H9 (cell line): ENCODE results near the gene SEMA4C. TPM values are rescaled to one million over a fixed set of nuclear protein-coding genes. Genes with fewer than 3 reads are reported as not detected.
A peak's percentile ranks its signal among the peaks of the same experiment; 100 is the strongest.

Experiments
- DNase-seq: peaks from one replicate; pipeline ENCODE4 v3.0.0-alpha.2; 2017
- H2AFZ ChIP-seq: one replicate; pipeline ENCODE4 v1.6.1; 2013; ENCODE audit warnings: mild to moderate bottlenecking, low read length, control low read depth, moderate library complexity
- H2AK5ac ChIP-seq: 2 replicates; pipeline ENCODE4 v1.6.1; 2013; ENCODE audit warnings: low read length, control low read depth, mixed read lengths; ENCODE audit not compliant: insufficient read length
- H2BK120ac ChIP-seq: one replicate; pipeline ENCODE4 v1.6.1; 2013; ENCODE audit warnings: low read depth, mild to moderate bottlenecking, low read length, control low read depth, inconsistent platforms; ENCODE audit not compliant: poor library complexity, severe bottlenecking
- H2BK12ac ChIP-seq: 2 replicates; pipeline ENCODE4 v1.6.1; 2013; ENCODE audit warnings: low read length, control low read depth, mixed read lengths, low read depth; ENCODE audit not compliant: insufficient read length
- H2BK15ac ChIP-seq: 2 replicates; pipeline ENCODE4 v1.6.1; 2013; ENCODE audit warnings: low read depth, low read length, control low read depth
- H2BK20ac ChIP-seq: one replicate; pipeline ENCODE4 v1.6.1; 2013; ENCODE audit warnings: low read depth, mild to moderate bottlenecking, low read length, control low read depth, inconsistent platforms; ENCODE audit not compliant: poor library complexity, severe bottlenecking
- H2BK5ac ChIP-seq: 2 replicates; pipeline ENCODE4 v1.6.1; 2013; ENCODE audit warnings: low read length, control low read depth, mixed read lengths; ENCODE audit not compliant: insufficient read length
- H3K14ac ChIP-seq: 2 replicates; pipeline ENCODE4 v1.6.1; 2013; ENCODE audit warnings: low read length, control low read depth; ENCODE audit not compliant: insufficient read depth
- H3K18ac ChIP-seq: 2 replicates; pipeline ENCODE4 v1.6.1; 2013; ENCODE audit warnings: low read depth, mild to moderate bottlenecking, mixed read lengths, low read length, control low read depth; ENCODE audit not compliant: insufficient read length
- H3K23ac ChIP-seq: 2 replicates; pipeline ENCODE4 v1.6.1; 2013; ENCODE audit warnings: low read length, control low read depth, mixed read lengths, low read depth; ENCODE audit not compliant: insufficient read length
- H3K23me2 ChIP-seq: 2 replicates; pipeline ENCODE4 v1.6.1; 2013; ENCODE audit warnings: low read depth, mild to moderate bottlenecking, mixed read lengths, low read length, control low read depth; ENCODE audit not compliant: insufficient read length, poor library complexity, severe bottlenecking
- H3K27ac ChIP-seq: 2 replicates; pipeline ENCODE4 v1.5.1; 2013; ENCODE audit warnings: low read length, control low read depth, mixed read lengths, low read depth; ENCODE audit not compliant: insufficient read length
- H3K27me3 ChIP-seq: 2 replicates; pipeline ENCODE4 v1.6.1; 2013; ENCODE audit warnings: low read length, control low read depth, inconsistent platforms; ENCODE audit not compliant: insufficient read depth
- H3K4ac ChIP-seq: 2 replicates; pipeline ENCODE4 v1.6.1; 2013; ENCODE audit warnings: low read depth, mild to moderate bottlenecking, control low read depth, inconsistent platforms, low read length, moderate library complexity
- H3K4me1 ChIP-seq: 2 replicates; pipeline ENCODE4 v1.6.1; 2013; ENCODE audit warnings: low read length, control low read depth, inconsistent platforms; ENCODE audit not compliant: insufficient read depth
- H3K4me2 ChIP-seq: 2 replicates; pipeline ENCODE4 v1.6.1; 2013; ENCODE audit warnings: low read length, control low read depth, mixed read lengths; ENCODE audit not compliant: insufficient read length, insufficient read depth
- H3K56ac ChIP-seq: 2 replicates; pipeline ENCODE4 v1.6.1; 2013; ENCODE audit warnings: low read depth, mild to moderate bottlenecking, mixed read lengths, low read length, control low read depth; ENCODE audit not compliant: insufficient read length
- H3K79me1 ChIP-seq: 2 replicates; pipeline ENCODE4 v1.6.1; 2013; ENCODE audit warnings: low read depth, mild to moderate bottlenecking, moderate library complexity, low read length, control low read depth, inconsistent platforms; ENCODE audit not compliant: insufficient read depth, poor library complexity, severe bottlenecking
- H3K79me2 ChIP-seq: 2 replicates; pipeline ENCODE4 v1.6.1; 2013; ENCODE audit warnings: low read length, control low read depth, inconsistent platforms; ENCODE audit not compliant: insufficient read depth
- H3K9ac ChIP-seq: 2 replicates; pipeline ENCODE4 v1.6.1; 2013; ENCODE audit warnings: low read length, control low read depth, mixed read lengths; ENCODE audit not compliant: insufficient read length; ENCODE audit errors: extremely low read depth
- H3K9me3 ChIP-seq: one replicate; pipeline ENCODE4 v1.6.1; 2013; ENCODE audit warnings: low read depth, low read length, inconsistent platforms; ENCODE audit not compliant: control insufficient read depth
- H3T11ph ChIP-seq: one replicate; pipeline ENCODE4 v1.6.1; 2013; ENCODE audit warnings: mild to moderate bottlenecking, low read length, control low read depth, inconsistent platforms
- H4K20me1 ChIP-seq: one replicate; pipeline ENCODE4 v1.6.1; 2013; ENCODE audit not compliant: control insufficient read depth, insufficient read length, insufficient read depth
- H4K5ac ChIP-seq: 2 replicates; pipeline ENCODE4 v1.6.1; 2013; ENCODE audit warnings: low read depth, mild to moderate bottlenecking, mixed read lengths, low read length, control low read depth; ENCODE audit not compliant: insufficient read length
- H4K8ac ChIP-seq: replicated peaks from 2 replicates; pipeline ENCODE4 v1.6.1; 2013; ENCODE audit warnings: low read length, control low read depth, mixed read lengths, low read depth; ENCODE audit not compliant: insufficient read length
- H4K91ac ChIP-seq: 2 replicates; pipeline ENCODE4 v1.6.1; 2013; ENCODE audit warnings: low read depth, mild to moderate bottlenecking, moderate library complexity, mixed read lengths, low read length, control low read depth; ENCODE audit not compliant: insufficient read length
- H3K27ac Mint-ChIP-seq, 3 experiments: 2 replicates in 2 of 3; 3 replicates in 1 of 3; pipeline ENCODE4 v1.8.0; 2020 to 2021; ENCODE audit warnings: mixed read lengths in 3 of 3, mild to moderate bottlenecking in 1 of 3, moderate library complexity in 1 of 3
- H3K27me3 Mint-ChIP-seq: 2 replicates; pipeline ENCODE4 v1.8.0; 2021; ENCODE audit warnings: low read depth, mild to moderate bottlenecking, moderate library complexity, mixed read lengths
- H3K36me3 Mint-ChIP-seq, 3 experiments: 2 replicates in 2 of 3; 3 replicates in 1 of 3; pipeline ENCODE4 v1.8.0; 2020 to 2021; ENCODE audit warnings: low read depth in 3 of 3, mixed read lengths in 3 of 3; ENCODE audit not compliant: insufficient read depth in 1 of 3
- H3K4me1 Mint-ChIP-seq, 2 experiments: 2 replicates each; pipeline ENCODE4 v1.8.0; 2020; ENCODE audit warnings: mixed read lengths in 2 of 2
- H3K4me3 Mint-ChIP-seq, 2 experiments: 2 replicates in 1 of 2; 3 replicates in 1 of 2; pipeline ENCODE4 v1.8.0; 2020 to 2021; ENCODE audit warnings: mild to moderate bottlenecking in 2 of 2, mixed read lengths in 2 of 2, moderate library complexity in 1 of 2
- H3K9me3 Mint-ChIP-seq, 2 experiments: 2 replicates in 1 of 2; 3 replicates in 1 of 2; pipeline ENCODE4 v1.8.0; 2020; ENCODE audit warnings: mild to moderate bottlenecking in 2 of 2, mixed read lengths in 2 of 2, moderate library complexity in 1 of 2
- WGBS: extraction: QIAGEN DNeasy Blood & Tissue Kit; methylation state at CpG from one replicate; pipeline ENCODE4 v1.1.7; 2013; ENCODE audit warnings: missing lambda C conversion rate, low lambda C conversion rate, mixed read lengths; ENCODE audit not compliant: insufficient read length; ENCODE audit errors: extremely low coverage; 5-methylcytosine and 5-hydroxymethylcytosine counted together
- total RNA-seq: library from RNA; stranded (reverse); gene quantifications from 2 replicates; pipeline ENCODE4 v1.2.1, GENCODE V29; 2021
- TF ChIP-seq, protein P1 (sequence below): fragments of 200-600 bp; sonication (generic); conservative IDR thresholded peaks from 3 replicates; pipeline ENCODE4 v1.8.0; 2021; ENCODE audit warnings: antibody characterized with exemption, mild to moderate bottlenecking

Gene SEMA4C
- total RNA-seq, 1 experiment from 2014 or later = 81.6 TPM

GRCh38 chr2:96860065-96861029 lies 9.5 kb downstream of the SEMA4C start:
- Histone ChIP-seq H4K20me1 (peaks cover 2% of the 10 kb centered on the region), H2BK15ac (no peak overlapping the region), H3K18ac (no peak overlapping the region), H3K4me1 (no peaks in the 10 kb centered on the region; the same call in 1 of the 2 replicates), H2AFZ (no peak overlapping the region), H2BK12ac (no peak overlapping the region), H3K23me2 (peaks cover 6% of the 10 kb centered on the region), H2AK5ac (no peak overlapping the region), H4K91ac (no peak overlapping the region), H3K79me2 (peaks cover 2% of the 10 kb centered on the region; the same call in 1 of the 2 replicates), H3K4me2 (no peak overlapping the region), H4K5ac (no peak overlapping the region), H3K79me1 (no peaks in the 10 kb centered on the region), H2BK120ac (no peak overlapping the region), H3K27ac (no peak overlapping the region), H2BK20ac (no peak overlapping the region), H3K4ac (no peak overlapping the region), H3K56ac (no peak overlapping the region), H3K27me3 (no peaks in the 10 kb centered on the region), H3T11ph (no peak overlapping the region), H3K9me3 (no peaks in the 10 kb centered on the region), H2BK5ac (no peak overlapping the region), H3K9ac (no peak overlapping the region), H3K23ac (no peak overlapping the region), H4K8ac (no peak overlapping the region), H3K14ac (no peak overlapping the region)
- no peaks in the 10 kb centered on the region for H3K9me3 Mint-ChIP-seq
- peaks cover 23 to 50% (median 47%) of the 10 kb centered on the region in 3 experiments for H3K36me3 Mint-ChIP-seq
- no peak overlapping the region for H3K4me3 Mint-ChIP-seq
- H3K27ac Mint-ChIP-seq = peak overlapping the region in 2 of 3 experiments; percentile 52 to 54; a peak in 2 of 7 replicates
- peaks cover 22 to 24% of the 10 kb centered on the region in 2 experiments for H3K4me1 Mint-ChIP-seq
- TF ChIP-seq, protein P1, sequence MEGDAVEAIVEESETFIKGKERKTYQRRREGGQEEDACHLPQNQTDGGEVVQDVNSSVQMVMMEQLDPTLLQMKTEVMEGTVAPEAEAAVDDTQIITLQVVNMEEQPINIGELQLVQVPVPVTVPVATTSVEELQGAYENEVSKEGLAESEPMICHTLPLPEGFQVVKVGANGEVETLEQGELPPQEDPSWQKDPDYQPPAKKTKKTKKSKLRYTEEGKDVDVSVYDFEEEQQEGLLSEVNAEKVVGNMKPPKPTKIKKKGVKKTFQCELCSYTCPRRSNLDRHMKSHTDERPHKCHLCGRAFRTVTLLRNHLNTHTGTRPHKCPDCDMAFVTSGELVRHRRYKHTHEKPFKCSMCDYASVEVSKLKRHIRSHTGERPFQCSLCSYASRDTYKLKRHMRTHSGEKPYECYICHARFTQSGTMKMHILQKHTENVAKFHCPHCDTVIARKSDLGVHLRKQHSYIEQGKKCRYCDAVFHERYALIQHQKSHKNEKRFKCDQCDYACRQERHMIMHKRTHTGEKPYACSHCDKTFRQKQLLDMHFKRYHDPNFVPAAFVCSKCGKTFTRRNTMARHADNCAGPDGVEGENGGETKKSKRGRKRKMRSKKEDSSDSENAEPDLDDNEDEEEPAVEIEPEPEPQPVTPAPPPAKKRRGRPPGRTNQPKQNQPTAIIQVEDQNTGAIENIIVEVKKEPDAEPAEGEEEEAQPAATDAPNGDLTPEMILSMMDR = no peak
- no CpG with 5 or more reads among the region's 38 CpGs for WGBS
- peak; percentile 27 for DNase-seq
- H3K27me3 Mint-ChIP-seq = no peaks in the 10 kb centered on the region; the same call in 1 of the 2 replicates
